ENCODE measurements around the gene CARMIL1.

CARMIL1 gene

DNA sequence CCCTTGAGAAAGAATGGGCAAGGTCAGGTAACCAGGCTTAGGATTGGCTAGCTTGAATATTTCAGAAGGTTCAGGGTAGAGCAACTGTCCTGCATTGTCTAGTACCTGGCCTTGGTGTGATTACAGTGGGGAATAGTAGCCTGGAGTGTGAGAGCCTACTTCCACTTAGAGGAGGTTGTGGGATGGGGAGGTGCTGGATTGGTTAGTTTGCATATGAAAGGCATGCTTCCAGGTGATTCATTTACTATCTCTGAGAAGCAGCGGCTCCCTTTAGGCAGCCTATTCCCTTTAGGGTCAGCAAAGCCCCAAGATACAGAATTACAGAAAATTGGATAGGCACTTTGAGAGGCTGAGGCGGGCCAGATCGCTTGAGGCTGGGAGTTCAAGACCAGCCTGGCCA is 347.8 kb downstream of the CARMIL1 start:
- no peak for ATAC-seq
- TF ChIP-seq RARB (CRISPR knock-in tag; IDR thresholded peaks at IDR 0.05) (no peak), TSHZ2 (CRISPR knock-in tag; IDR thresholded peaks at IDR 0.05) (no peak), ZNF565 (CRISPR knock-in tag; conservative IDR thresholded peaks at IDR 0.05; ENCODE audit: low read depth) (no peak), TOX (CRISPR knock-in tag; IDR thresholded peaks at IDR 0.05; ENCODE audit: borderline replicate concordance) (no peak), GLIS3 (CRISPR knock-in tag; IDR thresholded peaks at IDR 0.05) (no peak), ESRRG (CRISPR knock-in tag; IDR thresholded peaks at IDR 0.05) (no peak), ZNF8 (CRISPR knock-in tag; IDR thresholded peaks at IDR 0.05) (no peak), SNAI2 (CRISPR knock-in tag; IDR thresholded peaks at IDR 0.05) (no peak), ZFP30 (CRISPR knock-in tag; IDR thresholded peaks at IDR 0.05) (no peak), ZNF70 (CRISPR knock-in tag; IDR thresholded peaks at IDR 0.05) (no peak)
- TF ChIP-seq, protein P1, sequence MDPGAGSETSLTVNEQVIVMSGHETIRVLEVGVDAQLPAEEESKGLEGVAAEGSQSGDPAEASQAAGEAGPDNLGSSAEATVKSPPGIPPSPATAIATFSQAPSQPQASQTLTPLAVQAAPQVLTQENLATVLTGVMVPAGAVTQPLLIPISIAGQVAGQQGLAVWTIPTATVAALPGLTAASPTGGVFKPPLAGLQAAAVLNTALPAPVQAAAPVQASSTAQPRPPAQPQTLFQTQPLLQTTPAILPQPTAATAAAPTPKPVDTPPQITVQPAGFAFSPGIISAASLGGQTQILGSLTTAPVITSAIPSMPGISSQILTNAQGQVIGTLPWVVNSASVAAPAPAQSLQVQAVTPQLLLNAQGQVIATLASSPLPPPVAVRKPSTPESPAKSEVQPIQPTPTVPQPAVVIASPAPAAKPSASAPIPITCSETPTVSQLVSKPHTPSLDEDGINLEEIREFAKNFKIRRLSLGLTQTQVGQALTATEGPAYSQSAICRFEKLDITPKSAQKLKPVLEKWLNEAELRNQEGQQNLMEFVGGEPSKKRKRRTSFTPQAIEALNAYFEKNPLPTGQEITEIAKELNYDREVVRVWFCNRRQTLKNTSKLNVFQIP (CRISPR knock-in tag; IDR thresholded peaks at IDR 0.05; ENCODE audit: borderline replicate concordance, low read depth), result no peak
- TF ChIP-seq, protein P2, sequence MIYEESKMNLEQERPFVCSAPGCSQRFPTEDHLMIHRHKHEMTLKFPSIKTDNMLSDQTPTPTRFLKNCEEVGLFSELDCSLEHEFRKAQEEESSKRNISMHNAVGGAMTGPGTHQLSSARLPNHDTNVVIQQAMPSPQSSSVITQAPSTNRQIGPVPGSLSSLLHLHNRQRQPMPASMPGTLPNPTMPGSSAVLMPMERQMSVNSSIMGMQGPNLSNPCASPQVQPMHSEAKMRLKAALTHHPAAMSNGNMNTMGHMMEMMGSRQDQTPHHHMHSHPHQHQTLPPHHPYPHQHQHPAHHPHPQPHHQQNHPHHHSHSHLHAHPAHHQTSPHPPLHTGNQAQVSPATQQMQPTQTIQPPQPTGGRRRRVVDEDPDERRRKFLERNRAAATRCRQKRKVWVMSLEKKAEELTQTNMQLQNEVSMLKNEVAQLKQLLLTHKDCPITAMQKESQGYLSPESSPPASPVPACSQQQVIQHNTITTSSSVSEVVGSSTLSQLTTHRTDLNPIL (CRISPR knock-in tag; IDR thresholded peaks at IDR 0.05; ENCODE audit: low read depth), result no peak

GRCh38 chr6:25628471-25629197 is 349.5 kb downstream of the CARMIL1 start:
- no peak for ATAC-seq
- no peak for TF ChIP-seq RARB (CRISPR knock-in tag; IDR thresholded peaks at IDR 0.05)
- no peak for TF ChIP-seq ZC3H10 (CRISPR knock-in tag; IDR thresholded peaks at IDR 0.05)
- no peak for TF ChIP-seq BACH2 (CRISPR knock-in tag; IDR thresholded peaks at IDR 0.05; ENCODE audit: borderline replicate concordance)
- TF ChIP-seq, protein P3, sequence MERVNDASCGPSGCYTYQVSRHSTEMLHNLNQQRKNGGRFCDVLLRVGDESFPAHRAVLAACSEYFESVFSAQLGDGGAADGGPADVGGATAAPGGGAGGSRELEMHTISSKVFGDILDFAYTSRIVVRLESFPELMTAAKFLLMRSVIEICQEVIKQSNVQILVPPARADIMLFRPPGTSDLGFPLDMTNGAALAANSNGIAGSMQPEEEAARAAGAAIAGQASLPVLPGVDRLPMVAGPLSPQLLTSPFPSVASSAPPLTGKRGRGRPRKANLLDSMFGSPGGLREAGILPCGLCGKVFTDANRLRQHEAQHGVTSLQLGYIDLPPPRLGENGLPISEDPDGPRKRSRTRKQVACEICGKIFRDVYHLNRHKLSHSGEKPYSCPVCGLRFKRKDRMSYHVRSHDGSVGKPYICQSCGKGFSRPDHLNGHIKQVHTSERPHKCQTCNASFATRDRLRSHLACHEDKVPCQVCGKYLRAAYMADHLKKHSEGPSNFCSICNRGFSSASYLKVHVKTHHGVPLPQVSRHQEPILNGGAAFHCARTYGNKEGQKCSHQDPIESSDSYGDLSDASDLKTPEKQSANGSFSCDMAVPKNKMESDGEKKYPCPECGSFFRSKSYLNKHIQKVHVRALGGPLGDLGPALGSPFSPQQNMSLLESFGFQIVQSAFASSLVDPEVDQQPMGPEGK (CRISPR knock-in tag; IDR thresholded peaks at IDR 0.05; ENCODE audit: borderline replicate concordance), result no peak
- TF ChIP-seq, protein P1 (CRISPR knock-in tag; IDR thresholded peaks at IDR 0.05; ENCODE audit: borderline replicate concordance, low read depth), result no peak
- TF ChIP-seq, protein P4, sequence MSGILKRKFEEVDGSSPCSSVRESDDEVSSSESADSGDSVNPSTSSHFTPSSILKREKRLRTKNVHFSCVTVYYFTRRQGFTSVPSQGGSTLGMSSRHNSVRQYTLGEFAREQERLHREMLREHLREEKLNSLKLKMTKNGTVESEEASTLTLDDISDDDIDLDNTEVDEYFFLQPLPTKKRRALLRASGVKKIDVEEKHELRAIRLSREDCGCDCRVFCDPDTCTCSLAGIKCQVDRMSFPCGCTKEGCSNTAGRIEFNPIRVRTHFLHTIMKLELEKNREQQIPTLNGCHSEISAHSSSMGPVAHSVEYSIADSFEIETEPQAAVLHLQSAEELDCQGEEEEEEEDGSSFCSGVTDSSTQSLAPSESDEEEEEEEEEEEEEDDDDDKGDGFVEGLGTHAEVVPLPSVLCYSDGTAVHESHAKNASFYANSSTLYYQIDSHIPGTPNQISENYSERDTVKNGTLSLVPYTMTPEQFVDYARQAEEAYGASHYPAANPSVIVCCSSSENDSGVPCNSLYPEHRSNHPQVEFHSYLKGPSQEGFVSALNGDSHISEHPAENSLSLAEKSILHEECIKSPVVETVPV (CRISPR knock-in tag; IDR thresholded peaks at IDR 0.05), result no peak
- TF ChIP-seq ZNF8 (CRISPR knock-in tag; IDR thresholded peaks at IDR 0.05), result no peak
- TF ChIP-seq, protein P2 (CRISPR knock-in tag; IDR thresholded peaks at IDR 0.05; ENCODE audit: low read depth), result no peak
- TF ChIP-seq ZNF565 (CRISPR knock-in tag; conservative IDR thresholded peaks at IDR 0.05; ENCODE audit: low read depth), result no peak
- TF ChIP-seq ESRRG (CRISPR knock-in tag; IDR thresholded peaks at IDR 0.05), result no peak
- no peak for TF ChIP-seq CSDC2 (CRISPR knock-in tag; IDR thresholded peaks at IDR 0.05)
- no peak for TF ChIP-seq ZNF70 (CRISPR knock-in tag; IDR thresholded peaks at IDR 0.05)
- TF ChIP-seq TSHZ2 (CRISPR knock-in tag; IDR thresholded peaks at IDR 0.05), result no peak
- TF ChIP-seq ZFP30 (CRISPR knock-in tag; IDR thresholded peaks at IDR 0.05), result no peak
- TF ChIP-seq ISL1 (CRISPR knock-in tag; IDR thresholded peaks at IDR 0.05), result no peak
